Measurements from ENCODE around the gene B4GALT1.

The B4GALT1 gene

DNA sequence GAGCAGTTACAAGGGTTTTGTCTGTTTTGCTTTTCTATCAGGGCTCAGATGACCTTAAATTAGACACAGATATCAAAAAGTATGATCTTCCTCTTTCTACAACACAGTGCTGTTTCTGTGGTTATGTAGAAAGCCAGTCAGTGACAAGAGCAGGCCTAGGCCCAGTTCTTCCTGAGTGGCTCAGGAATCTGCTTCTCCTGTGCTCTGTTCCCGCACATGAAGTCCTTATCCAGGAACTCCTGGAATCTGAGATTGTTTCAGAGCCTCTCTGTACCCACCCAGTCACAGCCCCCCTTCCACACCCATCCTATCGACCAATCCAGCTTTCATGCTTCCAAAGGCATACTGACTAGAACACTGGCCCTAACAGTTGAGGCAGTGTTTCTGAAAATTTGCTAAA, 50.3 kb downstream of the B4GALT1 start:
- TF ChIP-seq, protein P1, sequence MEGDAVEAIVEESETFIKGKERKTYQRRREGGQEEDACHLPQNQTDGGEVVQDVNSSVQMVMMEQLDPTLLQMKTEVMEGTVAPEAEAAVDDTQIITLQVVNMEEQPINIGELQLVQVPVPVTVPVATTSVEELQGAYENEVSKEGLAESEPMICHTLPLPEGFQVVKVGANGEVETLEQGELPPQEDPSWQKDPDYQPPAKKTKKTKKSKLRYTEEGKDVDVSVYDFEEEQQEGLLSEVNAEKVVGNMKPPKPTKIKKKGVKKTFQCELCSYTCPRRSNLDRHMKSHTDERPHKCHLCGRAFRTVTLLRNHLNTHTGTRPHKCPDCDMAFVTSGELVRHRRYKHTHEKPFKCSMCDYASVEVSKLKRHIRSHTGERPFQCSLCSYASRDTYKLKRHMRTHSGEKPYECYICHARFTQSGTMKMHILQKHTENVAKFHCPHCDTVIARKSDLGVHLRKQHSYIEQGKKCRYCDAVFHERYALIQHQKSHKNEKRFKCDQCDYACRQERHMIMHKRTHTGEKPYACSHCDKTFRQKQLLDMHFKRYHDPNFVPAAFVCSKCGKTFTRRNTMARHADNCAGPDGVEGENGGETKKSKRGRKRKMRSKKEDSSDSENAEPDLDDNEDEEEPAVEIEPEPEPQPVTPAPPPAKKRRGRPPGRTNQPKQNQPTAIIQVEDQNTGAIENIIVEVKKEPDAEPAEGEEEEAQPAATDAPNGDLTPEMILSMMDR (IDR thresholded peaks at IDR 0.05): no peak

- TF ChIP-seq, protein P1 (IDR thresholded peaks at IDR 0.05): no peak
Observed at GRCh38 chr9:33114746-33115145, 52.4 kb downstream of the B4GALT1 start.

GRCh38 chr9:33113799-33114547, 53.2 kb downstream of the B4GALT1 start:
- TF ChIP-seq, protein P1 (IDR thresholded peaks at IDR 0.05): no peak

DNA sequence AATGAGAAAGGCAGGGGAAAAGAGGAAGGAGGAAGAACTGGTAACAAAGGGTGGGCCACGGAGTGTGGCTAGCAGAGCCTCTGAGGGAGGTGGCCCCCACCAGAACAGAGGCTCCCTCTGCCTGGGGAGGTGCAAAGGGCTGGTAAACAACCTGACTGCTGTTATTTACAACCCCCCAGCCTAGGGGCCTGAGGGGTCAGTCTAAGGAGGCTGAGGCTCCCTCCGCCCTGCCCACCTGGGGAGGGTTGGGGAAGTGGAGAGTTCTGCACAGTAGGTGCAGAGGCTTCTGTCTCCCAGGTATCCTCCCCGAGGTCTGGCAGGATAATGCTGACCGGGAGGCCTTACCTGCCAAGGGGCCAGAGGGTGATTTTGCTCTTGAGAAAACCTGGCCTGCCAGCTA, 55.0 kb downstream of the B4GALT1 start:
- TF ChIP-seq, protein P1 (IDR thresholded peaks at IDR 0.05): no peak

DNA sequence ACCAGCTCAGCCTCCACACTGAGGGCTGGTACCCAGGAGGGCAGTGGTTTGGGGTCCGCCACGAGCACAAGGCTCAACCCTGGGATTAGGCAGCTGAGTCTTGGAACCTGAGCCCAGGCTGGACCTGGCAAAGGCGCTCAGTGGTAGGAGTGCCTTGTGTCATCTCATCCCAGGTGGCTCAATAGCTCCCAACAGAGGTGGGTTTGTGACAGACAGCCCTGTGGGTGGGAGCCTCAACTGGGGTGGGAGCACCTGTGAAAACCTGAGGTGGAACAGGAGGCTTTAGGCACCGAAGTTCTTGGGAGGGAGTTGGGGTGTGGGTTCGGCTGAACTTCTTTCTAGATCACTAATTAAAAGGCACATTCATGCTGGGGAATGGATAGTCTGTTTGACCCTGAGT, 55.5 kb downstream of the B4GALT1 start:
- TF ChIP-seq, protein P1 (IDR thresholded peaks at IDR 0.05): no peak

GRCh38 chr9:33110686-33111085, 56.5 kb downstream of the B4GALT1 start:
- TF ChIP-seq, protein P1 (IDR thresholded peaks at IDR 0.05): no peak

DNA sequence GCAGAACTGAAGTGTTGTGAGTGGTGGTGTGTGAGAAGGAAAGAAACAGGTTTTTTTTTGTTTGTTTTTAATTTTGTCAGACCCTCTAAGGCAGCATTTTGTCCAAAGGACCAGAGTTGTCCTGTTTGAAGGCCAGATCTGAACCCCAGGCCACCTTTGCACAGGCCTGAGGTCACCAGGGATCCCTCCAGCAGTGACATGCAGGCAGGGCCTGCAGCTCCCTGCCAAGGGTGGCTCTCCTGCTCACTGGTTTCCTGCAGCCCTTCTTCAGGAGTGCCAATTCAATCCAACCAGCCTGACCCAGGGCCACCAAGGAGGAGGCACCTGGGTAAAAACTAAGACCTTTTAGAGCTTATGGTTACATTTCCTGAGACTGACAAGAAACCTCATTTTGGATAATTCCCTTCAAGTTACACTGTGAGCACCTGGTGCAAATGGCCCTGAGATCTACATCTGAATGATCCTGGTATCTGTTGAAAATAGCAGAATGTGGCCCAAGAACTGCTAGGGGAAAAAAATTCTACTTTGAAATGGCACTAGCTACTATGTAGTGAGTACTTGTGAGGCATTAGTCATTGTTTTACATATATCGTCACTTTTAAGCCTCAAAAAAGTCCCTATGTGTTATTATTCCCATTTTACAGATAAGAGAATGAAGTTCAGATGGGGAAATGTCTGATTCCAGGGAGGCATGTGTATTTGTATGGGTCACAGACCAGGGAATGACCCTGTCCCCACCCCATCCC, 57.1 kb downstream of the B4GALT1 start:
- TF ChIP-seq, protein P1 (IDR thresholded peaks at IDR 0.05): no peak
